HepG2 (cell line): Measurements from ENCODE around the gene SHPK. TPM values are rescaled to one million over a fixed set of nuclear protein-coding genes. Genes with fewer than 3 reads are reported as not detected.

Experiments
- ATAC-seq: fragments of 200-7000 bp; cut with Tn5 transposase; 3 replicates; pipeline ENCODE4 v1.9.1; 2020; ENCODE audit warnings: mild to moderate bottlenecking, moderate library complexity
- BruUV-seq: library from RNA; stranded (reverse); fragments of 400-500 nt; replicated peaks from 2 replicates; lab custom pipeline; 2021; lab: Mats Ljungman, UMichigan
- CTCF ChIA-PET: fragments of 300-600 bp; formaldehyde crosslinking; extraction: SDS; loops from one replicate; lab custom pipeline; 2021; ENCODE audit warnings: low total read pairs, inconsistent platforms, low intra/inter-chr PET ratio; lab: Yijun Ruan, JAX
- POLR2A ChIA-PET: fragments of 350-600 bp; sonication (Branson Sonifier 250); formaldehyde crosslinking; loops from one replicate; lab custom pipeline; 2020; ENCODE audit warnings: antibody characterized with exemption, inconsistent platforms; lab: Yijun Ruan, JAX
- DNase-seq: peaks from one replicate; pipeline ENCODE4 v3.0.0-alpha.2; 2015; ENCODE audit warnings: low spot score
- FAIRE-seq: peaks from 3 replicates; lab custom pipeline; 2011; peaks lifted over from hg19 to GRCh38; lab: Jason Lieb, UNC
- H2AFZ ChIP-seq: one replicate; pipeline ENCODE4 v1.6.1; 2011; ENCODE audit warnings: low read length, inconsistent platforms
- H3K27ac ChIP-seq: fragments of 300-600 bp; 3 replicates; pipeline ENCODE4 v1.8.0; 2011; ENCODE audit warnings: mixed run types, mild to moderate bottlenecking, mixed read lengths, low read length, inconsistent platforms; ENCODE audit not compliant: insufficient read depth; ENCODE audit errors: extremely low read length
- H3K27me3 ChIP-seq, 2 experiments: fragments of 200-600 bp in 1 of 2; 2 replicates in 1 of 2; 3 replicates in 1 of 2; pipeline versions ENCODE4 v1.6.0 to v1.8.0; 2011; ENCODE audit warnings: low read length in 2 of 2, mild to moderate bottlenecking in 2 of 2, moderate library complexity in 2 of 2, inconsistent platforms in 1 of 2; ENCODE audit not compliant: insufficient read depth in 2 of 2, control insufficient read depth in 1 of 2
- H3K36me3 ChIP-seq, 2 experiments: fragments of 200-600 bp in 1 of 2; replicated peaks in 1 of 2; 2 replicates in 1 of 2; 3 replicates in 1 of 2; pipeline versions ENCODE4 v1.5.1 to v1.8.0; 2011; ENCODE audit warnings: low read length in 2 of 2, inconsistent platforms in 1 of 2; ENCODE audit not compliant: insufficient read depth in 2 of 2, control insufficient read depth in 1 of 2
- H3K4me1 ChIP-seq: 2 replicates; pipeline ENCODE4 v1.5.1; 2012; ENCODE audit warnings: low read length, inconsistent platforms; ENCODE audit not compliant: insufficient read depth
- H3K4me2 ChIP-seq: 2 replicates; pipeline ENCODE4 v1.6.0; 2011; ENCODE audit warnings: low read depth, low read length, inconsistent platforms
- H3K4me3 ChIP-seq, 3 experiments: fragments of 200-600 bp in 1 of 3; sonication (generic), shearing (Covaris generic) in 1 of 3; replicated peaks in 1 of 3; 2 replicates each; pipeline ENCODE4 v1.5.1; 2011 to 2016; ENCODE audit warnings: low read length in 3 of 3, inconsistent platforms in 2 of 3, low read depth in 2 of 3, mild to moderate bottlenecking in 2 of 3, control low read depth in 1 of 3, mixed read lengths in 1 of 3; ENCODE audit not compliant: insufficient read depth in 1 of 3
- H3K79me2 ChIP-seq: one replicate; pipeline ENCODE4 v1.6.1; 2011; ENCODE audit warnings: low read length, inconsistent platforms; ENCODE audit not compliant: insufficient read depth
- H3K9ac ChIP-seq: 2 replicates; pipeline ENCODE4 v1.6.0; 2011; ENCODE audit warnings: mild to moderate bottlenecking, low read depth, low read length, inconsistent platforms; ENCODE audit not compliant: insufficient read depth
- H3K9me3 ChIP-seq: 2 replicates; pipeline ENCODE4 v1.5.1; 2012; ENCODE audit warnings: mild to moderate bottlenecking, low read length
- H4K20me1 ChIP-seq: 2 replicates; pipeline ENCODE4 v1.6.0; 2011; ENCODE audit warnings: inconsistent platforms, mild to moderate bottlenecking, low read length, moderate library complexity; ENCODE audit not compliant: insufficient read depth
- AFF4 ChIP-seq: sonication (generic); formaldehyde crosslinking; IDR thresholded peaks from 2 replicates; pipeline ENCODE4 v1.4.0; 2020; ENCODE audit warnings: missing genetic modification reagents
- ATM ChIP-seq: fragments of 450-650 bp; IDR thresholded peaks from 2 replicates; pipeline ENCODE4 v1.7.1; 2017; ENCODE audit warnings: mild to moderate bottlenecking, borderline replicate concordance
- MTA1 ChIP-seq: sonication (generic); formaldehyde crosslinking; IDR thresholded peaks from 2 replicates; pipeline ENCODE4 v1.4.0; 2020; ENCODE audit warnings: missing genetic modification reagents, mild to moderate bottlenecking, borderline replicate concordance
- ONECUT2 ChIP-seq: sonication (generic); formaldehyde crosslinking; IDR thresholded peaks from 2 replicates; pipeline ENCODE4 v1.4.0; 2020; ENCODE audit warnings: missing genetic modification reagents
- PAX8 ChIP-seq: sonication (generic); formaldehyde crosslinking; IDR thresholded peaks from 2 replicates; pipeline ENCODE4 v1.8.0; 2022; ENCODE audit warnings: mild to moderate bottlenecking, missing genetic modification reagents, borderline replicate concordance
- PCBP1 ChIP-seq: fragments of 200-400 bp; formaldehyde crosslinking; IDR thresholded peaks from 2 replicates; pipeline ENCODE4 v1.6.1; 2017; ENCODE audit warnings: mild to moderate bottlenecking, low read depth, low read length, borderline replicate concordance
- PLRG1 ChIP-seq: fragments of 450-650 bp; conservative IDR thresholded peaks from 2 replicates; pipeline ENCODE4 v1.6.1; 2016
- RELA ChIP-seq: sonication (generic); formaldehyde crosslinking; IDR thresholded peaks from 2 replicates; pipeline ENCODE4 v1.4.0; 2020; ENCODE audit warnings: missing genetic modification reagents
- SALL1 ChIP-seq: sonication (generic); formaldehyde crosslinking; IDR thresholded peaks from 2 replicates; pipeline ENCODE4 v1.8.0; 2022; ENCODE audit warnings: mild to moderate bottlenecking, missing genetic modification reagents
- TRIM24 ChIP-seq: sonication (generic); formaldehyde crosslinking; IDR thresholded peaks from 2 replicates; pipeline ENCODE4 v1.8.0; 2022; ENCODE audit warnings: mild to moderate bottlenecking, missing genetic modification reagents
- ZNF230 ChIP-seq: sonication (generic); formaldehyde crosslinking; IDR thresholded peaks from 2 replicates; pipeline ENCODE4 v1.4.0; 2020; ENCODE audit warnings: mild to moderate bottlenecking, missing genetic modification reagents
- ZNF460 ChIP-seq: sonication (generic); formaldehyde crosslinking; IDR thresholded peaks from 2 replicates; pipeline ENCODE4 v1.5.1; 2020; ENCODE audit warnings: missing genetic modification reagents, mild to moderate bottlenecking, borderline replicate concordance
- ZNF563 ChIP-seq: sonication (generic); formaldehyde crosslinking; IDR thresholded peaks from 2 replicates; pipeline ENCODE4 v1.8.0; 2022; ENCODE audit warnings: mild to moderate bottlenecking, moderate library complexity, missing genetic modification reagents
- ZNF709 ChIP-seq: sonication (generic); formaldehyde crosslinking; IDR thresholded peaks from 2 replicates; pipeline ENCODE4 v1.5.0; 2020; ENCODE audit warnings: mild to moderate bottlenecking, missing genetic modification reagents
- ZNF770 ChIP-seq: sonication (generic); formaldehyde crosslinking; IDR thresholded peaks from 2 replicates; pipeline ENCODE4 v1.5.0; 2020; ENCODE audit warnings: mild to moderate bottlenecking, missing genetic modification reagents
- ZNF891 ChIP-seq: sonication (generic); formaldehyde crosslinking; IDR thresholded peaks from 2 replicates; pipeline ENCODE4 v1.5.0; 2020; ENCODE audit warnings: mild to moderate bottlenecking, missing genetic modification reagents
- ZSCAN29 ChIP-seq: sonication (generic); formaldehyde crosslinking; conservative IDR thresholded peaks from 2 replicates; pipeline ENCODE4 v1.4.0; 2020; ENCODE audit warnings: mild to moderate bottlenecking, missing genetic modification reagents
- ZZZ3 ChIP-seq: sonication (generic); formaldehyde crosslinking; IDR thresholded peaks from 2 replicates; pipeline ENCODE4 v1.4.0; 2020; ENCODE audit warnings: missing genetic modification reagents, mild to moderate bottlenecking, borderline replicate concordance
- WGBS: methylation state at CpG from one replicate; pipeline ENCODE4 v1.1.6; 2017; ENCODE audit warnings: low lambda C conversion rate; 5-methylcytosine and 5-hydroxymethylcytosine counted together
- in situ Hi-C: cut with HindIII; loops from 2 replicates; pipeline ENCODE4 v1.10.0; 2017; ENCODE audit warnings: low pct_unique_long_range_greater_than_20kb; ENCODE audit not compliant: extremely low pct_ligation_motif_present
- intact Hi-C: fragments of 100-400 bp; cut with micrococcal nuclease; formaldehyde crosslinking; loops from one replicate; pipeline ENCODE4 v1.10.0; 2022; ENCODE audit not compliant: unreplicated experiment
- polyA plus RNA-seq, 8 experiments: library from polyadenylated mRNA; depleted of rRNA in 3 of 8; stranded (reverse) in 7 of 8; unstranded in 1 of 8; fragments of >200 nt; fragmentation: Illumina TruSeq in 4 of 8; extraction: Trizol in 4 of 8; gene quantifications; 2 replicates each; pipeline versions ENCODE4 v1.2.1 to v1.2.3, GENCODE V29; 2011 to 2016; ENCODE audit warnings: low read depth in 4 of 8, missing spikeins in 1 of 8, mixed read lengths in 1 of 8; ENCODE audit not compliant: insufficient read depth in 1 of 8
- total RNA-seq, 5 experiments: library from RNA; depleted of rRNA; stranded (reverse); fragments of >200 nt; fragmentation: Illumina TruSeq; extraction: Trizol; gene quantifications; 2 replicates each; pipeline ENCODE4 v1.2.3, GENCODE V29; 2016; ENCODE audit warnings: low read depth in 1 of 5

SHPK gene
- total and polyA plus RNA-seq, 2 of the 13 experiments (the other 11 are each of a cell fraction or from before 2014, with no cell fraction given): 16.2 to 30.9 TPM

- no peak for FAIRE-seq
- Histone ChIP-seq H3K36me3 (no peaks in the 10 kb centered on the region), H3K4me1 (peaks cover 36% of the 10 kb centered on the region), H3K9me3 (no peaks in the 10 kb centered on the region), H3K27me3 (no peaks in the 10 kb centered on the region), H3K4me3 (no peak overlapping the region), H3K4me2 (no peak overlapping the region), H2AFZ (no peak overlapping the region), H3K9ac (no peak overlapping the region), H4K20me1 (no peaks in the 10 kb centered on the region), H3K27ac (no peak overlapping the region), H3K79me2 (no peaks in the 10 kb centered on the region)
- no peak for ATAC-seq
- no peak for TF ChIP-seq AFF4 (CRISPR knock-in tag)
- no peak for TF ChIP-seq PLRG1
- TF ChIP-seq ONECUT2 (CRISPR knock-in tag): no peak
- TF ChIP-seq TRIM24 (CRISPR knock-in tag): no peak
- no peak for TF ChIP-seq ZNF460
- no peak for TF ChIP-seq ZNF891
- no peak for TF ChIP-seq ZNF770
- TF ChIP-seq ZZZ3 (CRISPR knock-in tag): no peak
- no peak for TF ChIP-seq ZNF709
- no peak for TF ChIP-seq ATM
- TF ChIP-seq ZNF563: no peak
- no peak for TF ChIP-seq SALL1 (CRISPR knock-in tag)
- TF ChIP-seq PAX8: no peak
- TF ChIP-seq RELA: no peak
- no peak for TF ChIP-seq ZSCAN29 (CRISPR knock-in tag)
- no peak for TF ChIP-seq PCBP1
- TF ChIP-seq ZNF230 (CRISPR knock-in tag): no peak
- no peak for TF ChIP-seq MTA1 (CRISPR knock-in tag)
- ChIA-PET POLR2A (no interaction called here), CTCF (no interaction called here)
- intact Hi-C loops (no loop called here), in situ Hi-C loops (no loop called here)
- WGBS: 71% methylated on average over 7 of the region's 11 CpGs
- DNase-seq: no peak
- BruUV-seq: no TSS peak
These were observed 39.8 kb upstream of the SHPK start for GRCh38 chr17:3675886-3676285.
